OCI-LY3 (cell line): ENCODE measurements around the gene MRPL50.

Experiments
- CTCF ChIP-seq: fragments of 200-600, 300-600 bp; sonication (generic); IDR thresholded peaks from 2 replicates; pipeline ENCODE4 v1.5.1; 2014; ENCODE audit warnings: antibody characterized with exemption, low read length, low read depth
- EZH2phosphoT487 ChIP-seq: fragments of 200-600 bp; shearing (Covaris generic); IDR thresholded peaks from 2 replicates; pipeline ENCODE4 v1.6.1; 2018; ENCODE audit warnings: antibody characterized with exemption, mixed run types, low read depth

DNA sequence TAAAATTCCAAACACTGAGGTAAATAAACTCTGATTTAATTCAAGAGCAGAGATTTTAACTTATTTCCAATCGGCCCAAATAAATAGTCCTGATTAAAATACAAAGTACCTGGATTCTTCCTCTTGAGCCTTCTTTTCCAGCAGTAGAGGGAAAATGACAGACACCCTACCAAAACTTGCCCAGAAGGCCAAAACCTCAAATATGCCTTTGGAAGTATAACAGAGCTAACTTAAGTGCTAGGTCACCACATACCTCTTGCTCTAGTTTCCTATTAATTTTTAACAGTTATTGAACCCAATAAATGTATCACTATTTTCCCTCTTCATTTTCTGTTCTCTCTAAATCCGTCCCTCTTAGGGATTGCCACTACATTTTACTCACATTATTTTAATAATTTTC is 15.1 kb downstream of the MRPL50 start:
- TF ChIP-seq CTCF (no peak), EZH2phosphoT487 (no peak)
